ENCODE measurements around the gene TSPOAP1.

The TSPOAP1 gene

GRCh38 chr17:58331815-58332777 lies 3.5 kb upstream of the TSPOAP1 start:
- Histone ChIP-seq H3K4me1 (ENCODE audit: control insufficient read depth, low read length) (peaks cover 73% of the 10 kb centered on the region), H3K9me2 (replicated peaks; ENCODE audit: control insufficient read depth, low read length) (no peaks in the 10 kb centered on the region), H3K9me3 (ENCODE audit: control insufficient read depth, insufficient read depth, low read length) (no peaks in the 10 kb centered on the region), H3F3A (ENCODE audit: control insufficient read depth, insufficient read depth) (peaks cover 73% of the 10 kb centered on the region), H3K27me3 (ENCODE audit: control insufficient read depth, low read length) (peaks cover 18% of the 10 kb centered on the region), H3K36me3 (ENCODE audit: control insufficient read depth, low read length) (peaks cover 34% of the 10 kb centered on the region), H3K27ac (ENCODE audit: low read depth, low read length) (peak overlapping the region; percentile 100), H4K20me1 (ENCODE audit: control insufficient read depth, insufficient read depth, low read depth, low read length) (peaks cover 9% of the 10 kb centered on the region; the same call in 1 of the 2 replicates), H3K79me2 (ENCODE audit: control insufficient read depth, low read length) (peaks cover 52% of the 10 kb centered on the region), H3K4me2 (ENCODE audit: low read length) (peak overlapping the region; percentile 98), H3K4me3 (ENCODE audit: low read length) (peak overlapping the region; percentile 78)
- TF ChIP-seq EZH2phosphoT487 (IDR thresholded peaks at IDR 0.05; ENCODE audit: borderline replicate concordance, low read length): no peak
- no peak for TF ChIP-seq CTCF (IDR thresholded peaks at IDR 0.05; ENCODE audit: low read depth, low read length, poor library complexity, severe bottlenecking)

GRCh38 chr17:58330997-58331814 lies 2.6 kb upstream of the TSPOAP1 start:
- no peaks in the 10 kb centered on the region for H3K9me2 ChIP-seq (replicated peaks; ENCODE audit: control insufficient read depth, low read length)
- H3K79me2 ChIP-seq (ENCODE audit: control insufficient read depth, low read length): peaks cover 47% of the 10 kb centered on the region
- H3K9me3 ChIP-seq (ENCODE audit: control insufficient read depth, insufficient read depth, low read length): no peaks in the 10 kb centered on the region
- peaks cover 34% of the 10 kb centered on the region for H3K36me3 ChIP-seq (ENCODE audit: control insufficient read depth, low read length)
- H3K4me3 ChIP-seq (ENCODE audit: low read length): peak overlapping the region; percentile 78
- H4K20me1 ChIP-seq (ENCODE audit: control insufficient read depth, insufficient read depth, low read depth, low read length): peaks cover 9% of the 10 kb centered on the region; the same call in 1 of the 2 replicates
- H3K4me2 ChIP-seq (ENCODE audit: low read length): peak overlapping the region; percentile 98
- no peak for TF ChIP-seq CTCF (IDR thresholded peaks at IDR 0.05; ENCODE audit: low read depth, low read length, poor library complexity, severe bottlenecking)
- no peak for TF ChIP-seq EZH2phosphoT487 (IDR thresholded peaks at IDR 0.05; ENCODE audit: borderline replicate concordance, low read length)
- peaks cover 27% of the 10 kb centered on the region for H3K27me3 ChIP-seq (ENCODE audit: control insufficient read depth, low read length)
- peaks cover 64% of the 10 kb centered on the region for H3K4me1 ChIP-seq (ENCODE audit: control insufficient read depth, low read length)
- peaks cover 64% of the 10 kb centered on the region for H3F3A ChIP-seq (ENCODE audit: control insufficient read depth, insufficient read depth)
- peak overlapping the region; percentile 100 for H3K27ac ChIP-seq (ENCODE audit: low read depth, low read length)

GRCh38 chr17:58330538-58330996 lies 2.0 kb upstream of the TSPOAP1 start:
- Histone ChIP-seq H3K79me2 (ENCODE audit: control insufficient read depth, low read length) (peaks cover 45% of the 10 kb centered on the region), H3K9me3 (ENCODE audit: control insufficient read depth, insufficient read depth, low read length) (no peaks in the 10 kb centered on the region), H3F3A (ENCODE audit: control insufficient read depth, insufficient read depth) (peaks cover 59% of the 10 kb centered on the region), H3K27ac (ENCODE audit: low read depth, low read length) (peak overlapping the region; percentile 100), H3K4me1 (ENCODE audit: control insufficient read depth, low read length) (peaks cover 58% of the 10 kb centered on the region), H3K9me2 (replicated peaks; ENCODE audit: control insufficient read depth, low read length) (no peaks in the 10 kb centered on the region), H3K27me3 (ENCODE audit: control insufficient read depth, low read length) (peaks cover 33% of the 10 kb centered on the region), H3K4me2 (ENCODE audit: low read length) (peak overlapping the region; percentile 98), H3K36me3 (ENCODE audit: control insufficient read depth, low read length) (peaks cover 32% of the 10 kb centered on the region), H4K20me1 (ENCODE audit: control insufficient read depth, insufficient read depth, low read depth, low read length) (peaks cover 9% of the 10 kb centered on the region; the same call in 1 of the 2 replicates), H3K4me3 (ENCODE audit: low read length) (peak overlapping the region; percentile 78)
- no peak for TF ChIP-seq EZH2phosphoT487 (IDR thresholded peaks at IDR 0.05; ENCODE audit: borderline replicate concordance, low read length)
- no peak for TF ChIP-seq CTCF (IDR thresholded peaks at IDR 0.05; ENCODE audit: low read depth, low read length, poor library complexity, severe bottlenecking)
